Suppressor macrophage (primary cell): Measurements from ENCODE around the gene GPR158.
"Not testable (repeated sequence)": the region's sequence is repeated elsewhere in the genome, so short reads cannot be mapped to it uniquely, and the experiment has no call there.

Experiments used
- DNase-seq, 4 experiments: peaks; one replicate each; pipeline ENCODE4 v3.0.0-alpha.2; 2020 to 2022

GPR158 gene

DNA sequence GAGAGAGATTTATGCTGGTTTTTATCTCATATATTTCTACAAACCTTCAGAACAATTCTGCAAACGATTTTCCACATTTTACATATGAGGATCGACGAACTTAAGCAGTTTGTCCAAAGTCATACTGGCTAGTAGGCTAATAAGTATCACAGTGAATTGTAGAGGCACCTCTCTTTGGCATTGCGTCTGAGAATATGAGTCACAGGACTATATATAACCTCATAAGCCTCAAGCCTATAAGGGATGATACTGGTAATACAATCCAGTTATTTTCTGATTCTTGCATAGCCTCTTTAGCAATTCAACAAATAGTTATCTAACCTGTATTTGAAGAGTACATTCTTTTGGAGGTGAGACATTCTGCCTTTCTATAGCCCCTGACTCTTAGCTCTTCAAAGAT lies 129.8 kb downstream of the GPR158 start:
- no peak for DNase-seq

- no peak for DNase-seq
These were observed 131.6 kb downstream of the GPR158 start for GRCh38 chr10:25306386-25306785.

GRCh38 chr10:25308278-25308677 lies 133.5 kb downstream of the GPR158 start:
- no peak for DNase-seq

DNA sequence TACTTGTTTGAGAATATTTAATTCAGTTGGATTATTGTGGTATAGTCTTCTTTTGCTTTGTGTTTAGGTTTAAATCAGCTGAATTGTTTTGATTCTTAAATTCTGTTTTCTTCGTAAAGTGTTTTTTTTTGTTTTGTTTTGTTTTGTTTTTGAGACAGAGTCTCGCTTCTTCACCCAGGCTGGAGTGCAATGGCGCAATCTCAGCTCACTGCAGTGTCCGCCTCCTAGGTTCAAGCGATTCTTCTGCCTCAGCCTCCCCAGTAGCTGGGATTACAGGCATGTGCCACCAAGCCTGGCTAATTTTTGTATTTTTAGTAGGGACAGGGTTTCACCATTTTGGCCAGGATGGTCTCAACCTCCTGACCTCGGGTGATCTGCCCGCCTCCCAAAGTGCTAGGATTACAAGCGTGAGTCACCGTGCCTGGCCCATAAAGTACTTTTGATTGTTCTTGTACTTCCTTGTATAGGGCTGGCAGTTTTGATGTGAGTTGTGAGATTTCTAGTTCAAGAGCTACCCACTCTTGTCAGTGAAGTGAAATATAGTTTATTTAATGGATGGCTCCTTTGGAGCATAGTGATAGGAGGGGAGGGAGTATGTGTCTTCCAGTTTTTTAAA lies 142.9 kb downstream of the GPR158 start:
- DNase-seq, result not testable (repeated sequence)

DNA sequence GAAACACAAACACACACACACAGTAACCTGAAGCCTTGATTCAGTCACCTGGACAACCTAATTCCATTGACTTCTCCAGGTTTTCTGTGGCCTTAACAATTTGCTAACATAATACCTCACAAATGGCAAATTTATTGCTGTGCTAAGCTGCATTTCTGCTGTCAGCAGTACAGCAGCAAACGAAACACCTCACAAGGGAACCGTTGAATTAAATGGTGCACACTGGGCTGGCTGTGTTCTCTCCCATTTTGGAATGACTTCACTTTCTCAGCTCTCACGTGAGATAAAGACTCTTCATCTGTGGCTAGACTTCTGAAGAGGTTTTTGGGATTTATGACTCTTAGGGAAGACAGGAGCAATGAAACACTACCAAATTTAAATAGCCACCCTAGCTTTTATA lies 152.5 kb downstream of the GPR158 start:
- no peak for DNase-seq

- DNase-seq, result no peak
These were observed 153.6 kb downstream of the GPR158 start for GRCh38 chr10:25328361-25328760.

DNA sequence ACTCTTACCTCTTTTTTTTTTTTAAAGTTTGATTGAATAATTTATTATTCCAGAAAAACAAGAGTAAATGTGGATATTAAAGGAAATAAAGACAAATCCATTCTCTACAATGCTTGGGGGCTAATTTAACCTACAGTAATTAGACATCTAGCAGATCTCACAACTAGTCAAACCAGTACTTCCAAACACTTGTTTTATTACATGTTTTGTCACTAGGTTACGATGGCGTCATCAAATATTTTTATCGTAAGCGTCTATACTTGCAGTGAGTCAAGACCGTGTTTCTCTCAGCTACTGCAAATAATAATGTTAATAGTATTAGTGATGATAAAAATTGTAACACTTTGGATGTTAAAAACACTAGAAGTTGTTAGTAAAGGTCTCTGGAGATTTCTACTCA lies 154.8 kb downstream of the GPR158 start:
- not testable (repeated sequence) for DNase-seq

GRCh38 chr10:25334445-25334844 lies 159.6 kb downstream of the GPR158 start:
- no peak for DNase-seq

DNA sequence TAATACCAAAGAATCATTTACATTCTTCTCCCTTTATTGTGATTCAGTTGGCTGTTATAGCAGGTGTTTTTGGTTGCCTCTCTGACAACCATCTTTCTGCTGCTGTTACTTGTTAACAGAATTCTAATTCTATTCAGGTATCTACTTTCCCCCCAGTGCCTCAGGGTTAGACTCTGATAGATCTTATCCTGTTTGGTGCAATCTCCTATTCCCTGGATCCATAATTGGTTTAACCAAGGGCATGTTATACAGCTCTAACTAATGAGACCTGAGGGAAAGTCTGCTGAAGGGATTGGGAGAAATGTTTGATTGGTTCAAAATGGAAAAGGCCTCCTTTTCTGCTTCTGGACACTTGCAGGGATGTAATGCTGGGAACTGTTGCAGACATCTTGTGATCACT lies 161.5 kb downstream of the GPR158 start:
- DNase-seq, result no peak

DNA sequence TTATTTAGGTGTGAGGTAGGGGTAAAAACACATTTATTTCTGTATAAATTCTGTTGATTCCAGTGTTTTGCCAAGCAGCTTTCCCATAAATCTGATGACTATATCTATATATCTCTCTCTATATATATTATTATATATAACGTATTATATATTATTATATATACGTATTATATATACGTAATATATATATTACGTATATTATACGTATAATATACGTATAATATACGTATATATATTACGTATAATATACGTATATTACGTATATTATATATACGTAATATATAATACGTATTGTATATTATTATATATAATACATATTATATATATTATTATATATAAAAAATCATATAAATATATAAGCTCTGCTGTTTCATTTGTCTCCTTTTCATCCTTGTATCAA lies 163.5 kb downstream of the GPR158 start:
- DNase-seq, result no peak

GRCh38 chr10:25339966-25340365 lies 165.2 kb downstream of the GPR158 start:
- DNase-seq, result no peak

GRCh38 chr10:25349520-25349919 lies 174.7 kb downstream of the GPR158 start:
- DNase-seq, result no peak

- no peak for DNase-seq
These were observed 181.8 kb downstream of the GPR158 start for GRCh38 chr10:25356609-25357008.

DNA sequence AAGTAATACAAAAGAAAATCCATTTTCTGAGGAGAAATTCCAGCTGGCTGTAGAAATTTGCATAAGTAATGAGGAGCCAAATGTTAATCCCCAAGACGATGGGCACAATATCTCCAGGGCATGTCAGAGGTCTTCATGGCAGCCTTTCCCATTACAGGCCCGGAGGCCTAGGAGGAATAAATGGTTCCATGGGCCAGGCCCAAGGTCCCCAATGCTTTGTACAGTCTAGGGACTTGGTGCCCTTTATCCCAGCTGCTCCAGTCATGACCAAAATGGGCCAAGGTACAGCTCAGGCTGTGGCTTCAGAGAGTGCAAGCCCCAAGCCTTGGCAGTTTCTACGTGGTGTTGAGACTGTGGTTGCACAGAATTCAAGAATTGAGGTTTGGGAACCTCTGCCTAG lies 182.5 kb downstream of the GPR158 start:
- DNase-seq, result no peak

DNA sequence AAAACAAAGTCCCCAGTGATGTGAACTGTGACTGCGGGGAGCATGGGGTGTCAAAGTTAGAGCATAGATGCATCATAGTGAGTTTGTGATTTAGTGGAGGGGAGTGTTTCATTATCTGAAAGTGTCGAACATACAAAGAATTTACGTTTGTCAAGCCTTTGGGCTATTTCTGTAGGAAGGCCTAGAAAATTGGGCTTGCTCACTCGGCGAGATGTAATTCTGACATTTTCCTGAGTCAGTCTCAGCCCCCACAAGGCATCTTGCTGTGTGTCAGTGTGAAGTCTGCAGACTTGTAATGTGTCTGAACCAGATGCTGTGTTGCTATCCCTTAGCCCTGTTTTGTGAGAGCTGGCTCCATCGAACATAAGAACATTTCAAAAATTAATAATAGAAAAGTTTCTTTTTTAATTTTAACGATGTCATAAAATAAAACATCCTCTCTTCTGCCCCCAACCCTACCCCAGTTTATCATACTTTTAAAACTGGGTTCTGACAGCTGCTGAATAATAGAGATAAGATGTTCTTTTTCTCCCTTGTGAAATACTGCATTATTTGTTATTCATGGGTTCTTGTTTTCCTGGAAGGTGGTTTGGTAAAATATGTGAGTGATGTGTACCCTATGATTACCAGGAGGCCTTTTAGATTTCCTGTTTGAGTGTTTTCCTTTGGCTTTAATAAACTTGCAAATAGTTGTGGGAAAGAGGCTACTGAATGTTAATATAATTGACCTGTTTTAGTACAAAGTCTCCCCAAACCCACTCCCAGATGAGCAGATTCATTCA lies 207.4 kb downstream of the GPR158 start:
- no peak for DNase-seq

DNA sequence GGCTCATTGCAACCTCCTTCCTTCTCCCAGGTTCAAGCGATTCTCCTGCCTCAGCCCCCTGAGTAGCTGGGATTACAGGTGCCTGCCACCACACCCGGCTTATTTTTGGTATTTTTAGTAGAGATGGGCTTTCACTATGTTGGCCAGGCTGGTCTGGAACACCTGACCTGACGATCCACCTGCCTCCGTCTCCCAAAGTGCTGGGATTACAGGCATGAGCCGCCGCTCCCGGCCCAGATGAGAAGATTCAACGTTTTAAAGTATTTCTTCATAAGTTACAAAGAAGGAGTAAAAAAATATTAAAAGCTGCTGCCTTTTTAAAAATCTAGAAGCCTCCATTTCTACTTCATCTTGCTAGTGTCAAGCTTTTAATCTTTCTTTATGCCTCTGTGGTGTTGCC lies 208.1 kb downstream of the GPR158 start:
- not testable (repeated sequence) for DNase-seq

DNA sequence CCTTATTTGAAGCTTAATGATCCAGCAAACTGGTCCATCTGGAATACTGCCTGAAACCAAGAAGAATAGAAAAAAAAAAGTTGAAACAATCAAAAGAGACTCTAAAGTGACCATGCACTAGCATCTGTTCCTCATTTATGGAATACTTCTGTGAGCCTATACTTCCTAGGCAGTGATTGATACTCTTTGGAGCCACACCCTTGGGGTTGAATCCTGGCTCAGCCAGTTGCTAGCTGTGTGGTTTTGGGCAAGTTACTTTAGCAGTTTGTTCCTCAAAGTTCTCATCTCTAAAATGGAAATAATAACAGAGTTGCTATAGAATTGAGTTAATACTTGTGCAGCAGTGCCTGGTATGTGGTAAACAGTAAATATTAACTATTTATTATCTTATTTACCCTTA lies 208.9 kb downstream of the GPR158 start:
- DNase-seq, result no peak

DNA sequence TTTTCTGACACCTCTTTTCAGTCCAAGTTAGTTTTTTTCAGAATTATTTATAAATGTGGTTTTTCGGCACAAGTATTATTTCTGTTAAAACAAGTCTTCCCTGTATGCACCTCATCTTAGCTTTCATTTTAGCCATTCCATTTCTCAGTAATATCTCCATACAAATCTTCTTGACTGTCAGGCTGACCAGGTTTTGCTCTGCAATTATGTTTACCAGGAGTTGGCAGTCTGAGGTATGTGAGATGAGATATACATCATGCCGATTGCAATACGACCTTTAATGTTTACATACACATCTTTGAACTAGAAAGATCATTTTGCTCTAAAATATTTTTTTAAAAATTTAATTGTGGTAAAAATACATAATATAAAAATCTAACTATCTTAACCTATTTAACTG lies 209.8 kb downstream of the GPR158 start:
- no peak for DNase-seq

DNA sequence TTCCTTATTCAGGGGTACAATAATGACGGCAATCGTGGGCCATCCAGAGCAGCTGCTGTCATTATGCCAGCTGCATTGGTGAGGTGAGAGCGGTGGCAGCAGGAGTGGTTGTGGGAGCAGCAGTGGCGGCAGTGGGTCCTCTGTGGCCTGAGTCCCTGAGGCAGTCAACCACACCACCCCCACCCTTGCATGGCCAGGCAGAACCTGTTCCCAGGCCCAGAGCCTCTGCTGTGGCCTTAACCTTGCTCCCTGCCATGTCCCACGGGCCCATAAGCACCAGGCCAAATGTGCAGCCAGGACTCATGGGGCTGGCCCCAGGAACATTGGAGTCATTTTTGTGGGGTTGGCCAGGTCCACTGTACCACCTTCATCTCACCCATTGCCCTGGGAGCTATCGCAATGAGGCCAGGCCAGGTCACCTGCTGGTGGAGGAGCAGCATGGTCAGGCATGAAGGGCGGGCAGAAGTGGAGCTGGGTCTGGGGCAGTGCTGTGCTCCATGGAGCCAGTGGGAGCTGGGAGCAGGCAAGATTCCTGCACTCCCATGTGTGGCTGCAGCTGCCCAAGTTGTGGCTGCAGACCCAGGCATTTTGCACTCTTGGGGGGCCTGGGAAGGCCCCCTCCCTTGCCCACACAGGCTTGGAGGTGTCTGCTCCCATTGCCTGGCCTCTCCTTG lies 213.5 kb downstream of the GPR158 start:
- DNase-seq, result no peak

GRCh38 chr10:25388862-25389206 lies 214.0 kb downstream of the GPR158 start:
- no peak for DNase-seq

DNA sequence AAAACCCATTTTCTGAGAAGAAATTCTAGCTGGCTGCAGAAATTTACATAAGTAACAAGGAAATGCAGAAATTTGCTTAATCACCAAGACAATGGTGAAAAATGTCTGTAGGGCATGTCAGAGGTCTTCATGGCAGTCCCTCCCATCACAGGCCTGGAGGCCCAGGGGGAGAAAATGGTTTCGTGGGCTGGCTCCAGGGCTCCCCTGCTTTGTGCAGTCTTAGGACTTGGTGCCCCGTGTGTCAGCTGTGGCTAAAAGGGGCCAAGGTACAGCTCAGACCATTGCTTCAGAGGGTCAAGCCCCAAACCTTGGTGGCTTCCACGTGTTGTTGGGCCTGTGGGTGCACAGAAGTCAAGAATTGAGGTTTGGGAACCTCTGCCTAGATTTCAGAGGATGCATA lies 215.9 kb downstream of the GPR158 start:
- DNase-seq, result no peak

GRCh38 chr10:25392132-25392531 lies 217.3 kb downstream of the GPR158 start:
- DNase-seq, result no peak

DNA sequence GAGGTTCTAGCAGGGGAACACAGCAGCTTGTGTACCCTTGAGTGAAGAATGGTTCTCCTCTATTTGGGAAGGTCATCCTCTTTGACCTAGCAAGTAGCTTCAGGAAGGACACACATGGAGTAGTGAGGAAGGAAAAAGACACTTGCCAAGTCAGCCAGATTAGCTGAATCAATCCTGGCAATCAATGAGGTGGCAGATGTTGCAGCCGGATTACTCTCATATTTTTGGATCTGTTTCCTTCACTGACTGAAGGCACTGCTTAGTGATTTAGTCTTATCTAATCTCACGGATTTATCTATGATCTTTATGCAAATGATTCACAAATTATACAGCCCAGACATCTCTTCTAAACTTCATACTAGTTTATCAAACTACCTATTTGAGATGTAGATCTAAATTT lies 218.8 kb downstream of the GPR158 start:
- DNase-seq, result no peak

GRCh38 chr10:25398680-25399079 lies 223.9 kb downstream of the GPR158 start:
- DNase-seq, result no peak
